HG03439 (cell line): Measurements from ENCODE around the gene CD300C.
"Not testable (repeated sequence)": the region's sequence is repeated elsewhere in the genome, so short reads cannot be mapped to it uniquely, and the experiment has no call there.

Experiments
- ATAC-seq: cut with Tn5 transposase; IDR thresholded peaks from one replicate; pipeline ENCODE4 v1.9.1; 2021; ENCODE audit warnings: mild to moderate bottlenecking, moderate library complexity; ENCODE audit not compliant: unreplicated experiment

The CD300C gene

DNA sequence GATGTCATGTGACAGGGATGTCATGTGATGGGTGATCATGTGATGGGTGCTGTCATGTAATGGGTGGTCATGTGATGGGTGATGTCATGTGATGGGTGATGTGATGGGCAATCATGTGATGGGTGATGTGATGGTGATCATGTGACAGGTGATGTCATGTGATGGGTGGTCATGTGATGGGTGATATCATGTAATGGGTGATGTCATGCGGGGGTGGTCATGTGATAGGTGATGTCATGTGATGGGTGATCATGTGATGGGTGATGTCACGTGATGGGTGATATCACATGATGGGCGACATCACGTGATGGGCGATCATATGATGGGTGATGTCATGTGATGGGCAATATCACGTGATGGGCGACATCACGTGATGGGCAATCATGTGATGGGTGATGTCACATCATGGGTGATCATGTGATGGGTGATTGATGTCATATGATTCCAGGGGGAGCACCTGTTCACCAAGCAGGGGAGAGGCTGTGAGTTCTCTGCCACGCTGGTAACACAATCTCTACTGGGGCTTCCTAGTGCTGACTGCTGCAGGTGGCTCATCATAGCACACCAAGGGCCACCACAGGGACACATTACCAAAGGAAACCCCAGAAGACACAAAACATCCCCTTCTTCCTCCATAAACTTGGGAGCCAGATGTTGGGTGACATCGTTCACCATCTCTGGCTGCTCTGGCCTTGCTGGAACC, 31.1 kb downstream of the CD300C start:
- ATAC-seq: no peak

DNA sequence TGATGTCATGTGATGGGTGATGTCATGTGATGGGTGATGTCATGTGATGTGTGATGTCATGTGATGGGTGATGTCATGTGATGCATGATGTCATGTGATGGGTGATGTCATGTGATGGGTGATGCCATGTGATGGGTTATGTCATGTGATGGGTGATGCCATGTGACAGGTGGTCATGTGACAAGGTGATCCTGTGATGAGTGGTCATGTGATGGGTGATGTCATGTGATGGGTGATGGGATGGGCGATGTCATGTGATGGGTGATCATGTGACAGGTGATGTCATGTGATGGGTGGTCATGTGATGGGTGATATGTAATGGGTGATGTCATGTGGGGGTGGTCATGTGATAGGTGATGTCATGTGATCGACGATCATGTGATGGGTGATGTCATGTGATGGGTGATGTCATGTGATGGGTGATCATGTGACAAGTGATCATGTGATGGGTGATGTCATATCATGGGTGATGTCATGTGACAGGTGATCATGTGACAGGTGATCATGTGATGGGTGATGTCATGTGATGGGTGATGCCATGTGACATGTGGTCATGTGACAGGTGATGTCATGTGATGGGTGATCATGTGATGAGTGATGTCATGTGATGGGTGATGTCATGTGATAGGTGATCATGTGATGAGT, 31.8 kb downstream of the CD300C start:
- ATAC-seq: no peak

DNA sequence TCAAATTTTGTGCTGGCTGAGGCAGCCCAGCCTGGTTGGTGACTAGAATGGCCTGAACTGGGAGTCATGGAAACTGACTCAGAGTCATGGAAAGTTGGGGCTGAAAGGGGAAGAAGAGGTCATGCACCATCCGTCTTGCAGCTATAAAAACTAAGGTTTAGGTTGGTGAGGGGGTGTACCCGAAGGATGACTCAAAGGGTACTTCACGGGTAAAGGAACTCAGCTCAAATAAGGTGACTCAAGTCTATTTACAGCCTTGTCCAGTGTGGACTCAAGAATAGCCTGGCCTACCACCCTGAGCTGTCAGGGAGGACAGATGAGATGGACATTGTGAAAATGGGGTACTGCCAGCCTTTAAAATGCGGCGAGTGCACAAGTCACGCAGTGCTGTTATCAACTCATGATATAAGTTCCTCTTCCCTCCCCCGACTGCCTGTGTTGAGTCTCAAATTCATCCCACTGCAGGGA, 33.3 kb downstream of the CD300C start:
- peak; percentile 52 for ATAC-seq

DNA sequence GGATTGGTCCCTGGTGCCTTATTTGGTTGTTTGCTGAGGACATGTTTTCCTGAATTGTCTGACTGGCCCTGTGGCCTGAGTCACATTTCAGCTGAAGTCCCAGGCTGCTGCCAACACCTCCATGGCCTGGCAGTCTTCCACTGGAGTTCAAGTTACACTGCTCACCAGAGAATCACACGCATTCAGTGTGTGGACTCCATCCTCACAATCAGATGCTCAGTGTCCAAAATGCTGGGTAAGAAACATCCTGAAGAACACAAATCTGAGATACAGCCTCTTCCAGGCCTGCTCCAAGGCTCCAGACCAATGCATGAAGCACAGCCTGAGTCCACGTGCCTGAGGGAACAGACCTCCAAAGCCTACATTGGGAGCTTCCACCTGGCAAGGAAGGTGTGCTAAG, 33.9 kb downstream of the CD300C start:
- ATAC-seq: no peak

DNA sequence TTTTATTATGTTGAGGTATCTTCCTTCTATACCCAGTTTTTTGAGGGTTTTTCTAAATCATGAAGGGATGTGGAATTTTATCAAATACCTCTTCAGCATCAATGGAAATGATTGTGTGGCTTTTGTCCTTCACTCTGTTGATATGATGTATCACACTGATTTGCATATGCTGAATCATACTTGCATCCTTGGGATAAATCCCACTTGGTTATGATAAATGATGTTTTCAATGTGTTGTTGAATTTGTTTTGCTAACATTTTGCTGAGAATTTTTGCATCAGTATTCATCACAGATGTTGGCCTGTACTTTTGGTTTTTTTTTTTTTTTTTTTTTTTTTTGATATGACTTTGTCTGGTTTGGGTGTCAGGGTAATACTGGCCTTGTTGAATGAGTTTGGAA, 37.8 kb downstream of the CD300C start:
- no peak for ATAC-seq

DNA sequence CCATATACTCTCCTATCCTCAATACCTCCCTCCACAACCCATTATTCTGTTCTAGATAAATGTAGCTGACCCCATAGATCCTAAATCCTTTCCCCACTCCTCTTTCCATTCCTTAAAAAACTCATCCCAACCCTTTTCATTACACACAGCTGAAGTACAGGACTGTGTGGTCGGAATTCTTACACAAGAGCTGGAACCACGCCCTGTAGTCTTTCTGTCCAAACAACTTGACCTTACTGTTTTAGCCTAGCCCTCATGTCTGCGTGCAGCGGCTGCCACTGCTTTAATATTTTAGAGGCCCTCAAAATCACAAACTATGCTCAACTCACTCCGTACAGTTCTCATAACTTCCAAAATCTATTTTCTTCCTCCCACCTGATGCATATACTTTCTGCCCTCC, 42.0 kb downstream of the CD300C start:
- not testable (repeated sequence) for ATAC-seq

DNA sequence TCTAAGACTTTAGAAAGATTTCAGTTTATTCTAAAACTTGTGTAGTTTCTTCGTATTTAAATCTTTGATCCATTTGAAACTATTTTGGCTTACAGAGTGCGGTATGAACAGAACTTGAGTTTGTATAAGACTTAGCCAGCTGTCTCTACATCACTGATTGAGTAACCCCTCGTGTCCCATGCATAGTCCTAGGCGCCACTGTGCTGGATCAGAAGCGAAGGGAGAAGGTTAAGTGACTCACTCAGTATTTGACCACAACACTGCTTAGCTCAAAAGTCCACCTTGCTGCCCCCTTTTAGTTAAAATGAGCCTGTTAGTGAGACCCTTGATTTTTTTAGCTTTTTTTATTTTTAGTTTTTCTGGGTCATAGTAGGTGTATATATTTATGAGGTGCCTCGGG, 43.1 kb downstream of the CD300C start:
- ATAC-seq: no peak

DNA sequence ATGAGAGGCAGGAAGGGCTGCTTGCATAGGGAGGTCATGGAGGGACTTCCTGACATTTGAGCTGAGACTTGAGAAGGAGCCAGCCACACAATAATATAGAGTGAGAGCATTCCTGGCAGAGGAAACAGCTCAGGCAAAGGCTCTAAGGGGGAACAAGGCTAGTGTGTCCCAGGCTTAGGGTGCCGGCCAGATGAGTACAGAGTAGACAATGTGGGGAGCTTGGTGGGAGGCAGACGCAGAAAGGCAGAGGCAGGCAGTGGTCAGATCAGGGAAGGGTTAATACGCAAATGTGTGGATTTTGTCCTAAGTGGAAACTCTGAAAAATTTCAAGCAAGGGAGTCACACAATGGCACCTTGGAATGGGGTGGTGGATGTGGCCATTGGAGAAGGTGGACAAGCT, 45.9 kb downstream of the CD300C start:
- no peak for ATAC-seq

DNA sequence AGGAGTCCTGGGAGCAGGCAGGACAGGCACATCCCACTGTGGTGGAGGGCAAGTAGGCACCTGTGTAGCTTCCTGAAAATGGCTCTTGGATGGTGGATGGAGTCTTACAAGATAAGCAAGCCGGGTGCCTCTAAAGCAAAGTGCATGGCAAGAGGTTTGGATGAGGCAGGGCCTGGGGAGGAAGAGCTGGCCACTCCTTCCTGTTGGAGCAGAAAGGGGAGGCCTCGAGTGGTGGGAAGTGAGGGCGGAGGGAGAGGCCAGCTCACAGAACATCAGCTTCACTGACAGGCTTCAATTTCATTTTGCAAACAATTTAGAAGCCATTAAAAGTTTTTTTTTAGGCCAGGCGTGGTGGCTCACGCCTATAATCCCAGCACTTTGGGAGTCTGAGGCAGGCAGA, 48.4 kb downstream of the CD300C start:
- no peak for ATAC-seq

DNA sequence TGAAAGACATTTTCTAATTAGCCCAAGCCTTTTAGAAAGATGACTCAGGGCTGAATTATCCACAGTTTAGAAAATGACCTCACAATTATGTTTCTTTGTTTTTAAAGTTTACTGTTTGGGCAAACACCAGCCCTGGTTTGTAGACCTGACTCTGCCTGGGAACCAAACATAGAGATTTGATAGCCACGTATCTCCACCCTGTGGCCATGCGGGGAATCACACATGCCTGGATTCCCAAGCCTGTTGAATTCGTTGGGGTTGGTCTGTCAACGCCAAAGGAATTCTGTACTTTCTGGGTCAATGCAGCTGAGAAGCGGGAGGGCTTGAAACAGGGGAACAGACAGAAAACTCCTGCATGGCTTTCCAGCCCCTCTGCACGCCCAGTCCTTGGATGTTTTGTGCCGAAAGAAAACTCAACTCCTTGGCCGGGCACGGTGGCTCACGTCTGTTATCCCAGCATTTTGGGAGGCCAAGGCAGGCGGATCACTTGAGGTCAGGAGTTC, 52.5 kb downstream of the CD300C start:
- no peak for ATAC-seq

DNA sequence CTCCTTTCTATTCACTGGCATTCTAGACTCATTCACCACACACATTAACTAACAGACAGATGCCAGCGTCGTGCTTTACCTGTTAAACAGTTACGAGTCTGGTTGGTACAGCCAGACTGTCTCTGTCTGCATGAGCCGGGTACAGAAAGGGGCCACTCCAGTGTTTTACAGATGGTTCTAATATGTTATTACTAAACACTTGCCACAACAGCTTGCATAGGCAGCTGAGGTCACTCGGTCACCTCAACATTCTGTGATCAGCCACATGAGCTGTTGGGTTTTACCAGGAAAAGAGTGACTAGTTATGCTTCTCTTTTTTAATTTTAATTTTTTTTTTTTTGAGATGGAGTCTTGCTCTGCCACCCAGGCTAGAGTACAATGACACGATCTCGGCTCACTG, 54.3 kb downstream of the CD300C start:
- ATAC-seq: no peak
